Neural cell (in vitro differentiated cells): Measurements from ENCODE around the gene PTX4. TPM values are rescaled to one million over a fixed set of nuclear protein-coding genes. Genes with fewer than 3 reads are reported as not detected.

Experiments used
- H2AFZ ChIP-seq: fragments of 200-600, 300-800 bp; sonication (generic), shearing (Covaris generic); 2 replicates; pipeline ENCODE4 v1.6.0; 2014; ENCODE audit warnings: low read depth, mild to moderate bottlenecking, antibody characterized with exemption, low read length, moderate library complexity
- H3F3A ChIP-seq: fragments of 200-600 bp; shearing (Covaris generic); 2 replicates; pipeline ENCODE4 v1.6.1; 2016; ENCODE audit warnings: mild to moderate bottlenecking, moderate library complexity, mixed read lengths, antibody characterized with exemption, low read length; ENCODE audit not compliant: insufficient read depth, poor library complexity, severe bottlenecking
- H3K27ac ChIP-seq: fragments of 200-600, 300-800 bp; sonication (generic), shearing (Covaris generic); 2 replicates; pipeline ENCODE4 v1.5.1; 2014; ENCODE audit warnings: mild to moderate bottlenecking, low read length, moderate library complexity
- H3K27me3 ChIP-seq: fragments of 300-800, 200-600 bp; sonication (generic), shearing (Covaris generic); 2 replicates; pipeline ENCODE4 v1.6.0; 2014; ENCODE audit warnings: mild to moderate bottlenecking, low read depth, low read length, moderate library complexity; ENCODE audit not compliant: insufficient read depth
- H3K36me3 ChIP-seq: fragments of 300-800, 200-600 bp; sonication (generic), shearing (Covaris generic); 2 replicates; pipeline ENCODE4 v1.5.1; 2014; ENCODE audit warnings: mild to moderate bottlenecking, antibody characterized with exemption, low read length, moderate library complexity; ENCODE audit not compliant: insufficient read depth
- H3K4me2 ChIP-seq: fragments of 300-800, 200-600 bp; sonication (generic), shearing (Covaris generic); 2 replicates; pipeline ENCODE4 v1.6.0; 2014; ENCODE audit warnings: mild to moderate bottlenecking, low read length
- H3K4me3 ChIP-seq: fragments of 300-800, 200-600 bp; sonication (generic), shearing (Covaris generic); 2 replicates; pipeline ENCODE4 v1.5.1; 2014; ENCODE audit warnings: mild to moderate bottlenecking, low read length, moderate library complexity
- H3K79me2 ChIP-seq: fragments of 200-600 bp; shearing (Covaris generic); replicated peaks from 2 replicates; pipeline ENCODE4 v1.6.0; 2014; ENCODE audit warnings: mild to moderate bottlenecking, low read length, moderate library complexity; ENCODE audit not compliant: insufficient read depth
- H3K9ac ChIP-seq: fragments of 300-800, 200-600 bp; sonication (generic), shearing (Covaris generic); 2 replicates; pipeline ENCODE4 v1.6.1; 2016; ENCODE audit warnings: mild to moderate bottlenecking, low read length, mixed read lengths
- H3K9me2 ChIP-seq: fragments of 200-600 bp; shearing (Covaris generic); 2 replicates; pipeline ENCODE4 v1.6.1; 2016; ENCODE audit warnings: mild to moderate bottlenecking, low read length, mixed read lengths; ENCODE audit not compliant: insufficient read depth
- H3K9me3 ChIP-seq: fragments of 200-600, 300-800 bp; sonication (generic), shearing (Covaris generic); 2 replicates; pipeline ENCODE4 v1.6.1; 2016; ENCODE audit warnings: mild to moderate bottlenecking, mixed run types, low read length, moderate library complexity, mixed read lengths
- H4K20me1 ChIP-seq: fragments of 200-600 bp; shearing (Covaris generic); 2 replicates; pipeline ENCODE4 v1.6.1; 2016; ENCODE audit warnings: mild to moderate bottlenecking, mixed run types; ENCODE audit not compliant: insufficient read depth
- CTCF ChIP-seq: fragments of 450-650 bp; IDR thresholded peaks from 2 replicates; pipeline ENCODE4 v1.5.1; 2014; ENCODE audit warnings: antibody characterized with exemption, mild to moderate bottlenecking, moderate library complexity; ENCODE audit not compliant: poor library complexity, severe bottlenecking
- EP300 ChIP-seq: fragments of 450-650 bp; conservative IDR thresholded peaks from 2 replicates; pipeline ENCODE4 v1.6.1; 2014; ENCODE audit warnings: antibody characterized with exemption, mild to moderate bottlenecking, moderate library complexity; ENCODE audit not compliant: poor library complexity, severe bottlenecking
- EZH2 ChIP-seq: fragments of 200-600, 300-800 bp; shearing (Covaris generic), sonication (generic); IDR thresholded peaks from 2 replicates; pipeline ENCODE4 v1.6.1; 2014; ENCODE audit warnings: antibody characterized with exemption, low read length, borderline replicate concordance, mild to moderate bottlenecking; ENCODE audit not compliant: insufficient read depth, poor library complexity, severe bottlenecking
- MXI1 ChIP-seq: fragments of 450-650 bp; conservative IDR thresholded peaks from 2 replicates; pipeline ENCODE4 v1.6.1; 2014; ENCODE audit warnings: antibody characterized with exemption, mild to moderate bottlenecking; ENCODE audit not compliant: poor library complexity, severe bottlenecking
- POLR2AphosphoS5 ChIP-seq: IDR thresholded peaks from 2 replicates; pipeline ENCODE4 v1.6.1; 2012
- RAD21 ChIP-seq: fragments of 450-650 bp; conservative IDR thresholded peaks from 2 replicates; pipeline ENCODE4 v1.6.1; 2014; ENCODE audit warnings: antibody characterized with exemption, mild to moderate bottlenecking, moderate library complexity
- SMC3 ChIP-seq: fragments of 450-650 bp; conservative IDR thresholded peaks from 2 replicates; pipeline ENCODE4 v1.6.1; 2014; ENCODE audit warnings: antibody characterized with exemption, mild to moderate bottlenecking, moderate library complexity; ENCODE audit not compliant: poor library complexity
- TAF1 ChIP-seq: IDR thresholded peaks from 2 replicates; pipeline ENCODE4 v1.6.1; 2012; ENCODE audit warnings: low read depth
- polyA plus RNA-seq: library from polyadenylated mRNA; depleted of rRNA; stranded (reverse); fragments of >200 nt; gene quantifications from 2 replicates; pipeline ENCODE4 v1.2.3, GENCODE V29; 2014
- TF ChIP-seq, protein P1 (sequence below): IDR thresholded peaks from 2 replicates; pipeline ENCODE4 v1.6.1; 2012; ENCODE audit warnings: borderline replicate concordance

Gene PTX4
- polyA plus RNA-seq, 1 donor from 2014 or later, result not detected

DNA sequence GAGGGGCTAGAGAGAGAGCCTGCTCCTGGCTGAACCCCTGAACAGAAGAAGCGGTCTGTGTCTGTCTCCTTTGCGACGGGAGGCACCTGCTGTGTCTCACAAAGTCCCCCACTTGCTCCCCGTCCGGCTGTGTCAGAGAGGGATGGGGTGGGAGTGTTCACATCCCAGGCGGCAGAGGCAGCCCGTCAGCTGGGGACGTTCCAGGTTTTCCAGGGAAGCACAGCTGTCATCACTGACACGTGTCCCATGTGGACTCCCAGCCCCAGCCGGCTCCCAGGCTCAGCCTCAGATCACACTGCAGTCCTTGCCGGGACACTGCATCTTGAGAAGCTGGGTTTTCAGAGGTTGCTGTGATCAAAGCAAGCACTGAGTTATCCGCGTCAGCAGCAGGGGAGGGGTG, 6.0 kb upstream of the PTX4 start:
- Histone ChIP-seq H3K9me3 (no peaks in the 10 kb centered on the region), H3K27ac (no peak overlapping the region), H3K9me2 (no peaks in the 10 kb centered on the region), H3K4me3 (peak overlapping the region; percentile 92), H2AFZ (no peak overlapping the region), H3F3A (no peaks in the 10 kb centered on the region), H4K20me1 (no peaks in the 10 kb centered on the region), H3K4me2 (no peak overlapping the region), H3K27me3 (no peaks in the 10 kb centered on the region), H3K9ac (no peak overlapping the region), H3K36me3 (no peaks in the 10 kb centered on the region), H3K79me2 (no peaks in the 10 kb centered on the region)
- TF ChIP-seq TAF1 (no peak), EP300 (no peak), POLR2AphosphoS5 (no peak), SMC3 (no peak), CTCF (no peak), RAD21 (no peak), EZH2 (no peak), MXI1 (no peak)
- TF ChIP-seq, protein P1, sequence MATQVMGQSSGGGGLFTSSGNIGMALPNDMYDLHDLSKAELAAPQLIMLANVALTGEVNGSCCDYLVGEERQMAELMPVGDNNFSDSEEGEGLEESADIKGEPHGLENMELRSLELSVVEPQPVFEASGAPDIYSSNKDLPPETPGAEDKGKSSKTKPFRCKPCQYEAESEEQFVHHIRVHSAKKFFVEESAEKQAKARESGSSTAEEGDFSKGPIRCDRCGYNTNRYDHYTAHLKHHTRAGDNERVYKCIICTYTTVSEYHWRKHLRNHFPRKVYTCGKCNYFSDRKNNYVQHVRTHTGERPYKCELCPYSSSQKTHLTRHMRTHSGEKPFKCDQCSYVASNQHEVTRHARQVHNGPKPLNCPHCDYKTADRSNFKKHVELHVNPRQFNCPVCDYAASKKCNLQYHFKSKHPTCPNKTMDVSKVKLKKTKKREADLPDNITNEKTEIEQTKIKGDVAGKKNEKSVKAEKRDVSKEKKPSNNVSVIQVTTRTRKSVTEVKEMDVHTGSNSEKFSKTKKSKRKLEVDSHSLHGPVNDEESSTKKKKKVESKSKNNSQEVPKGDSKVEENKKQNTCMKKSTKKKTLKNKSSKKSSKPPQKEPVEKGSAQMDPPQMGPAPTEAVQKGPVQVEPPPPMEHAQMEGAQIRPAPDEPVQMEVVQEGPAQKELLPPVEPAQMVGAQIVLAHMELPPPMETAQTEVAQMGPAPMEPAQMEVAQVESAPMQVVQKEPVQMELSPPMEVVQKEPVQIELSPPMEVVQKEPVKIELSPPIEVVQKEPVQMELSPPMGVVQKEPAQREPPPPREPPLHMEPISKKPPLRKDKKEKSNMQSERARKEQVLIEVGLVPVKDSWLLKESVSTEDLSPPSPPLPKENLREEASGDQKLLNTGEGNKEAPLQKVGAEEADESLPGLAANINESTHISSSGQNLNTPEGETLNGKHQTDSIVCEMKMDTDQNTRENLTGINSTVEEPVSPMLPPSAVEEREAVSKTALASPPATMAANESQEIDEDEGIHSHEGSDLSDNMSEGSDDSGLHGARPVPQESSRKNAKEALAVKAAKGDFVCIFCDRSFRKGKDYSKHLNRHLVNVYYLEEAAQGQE, result no peak

- no peaks in the 10 kb centered on the region for H3K9me3 ChIP-seq
- H3K9ac ChIP-seq, result peak overlapping the region; percentile 85
- peak overlapping the region; percentile 92 for H3K4me3 ChIP-seq
- no peaks in the 10 kb centered on the region for H3K27me3 ChIP-seq
- TF ChIP-seq SMC3 (no peak), RAD21 (no peak), EP300 (no peak), POLR2AphosphoS5 (no peak), MXI1 (no peak)
- H3K9me2 ChIP-seq, result no peaks in the 10 kb centered on the region
- H3K27ac ChIP-seq, result no peak overlapping the region
- H3K36me3 ChIP-seq, result no peaks in the 10 kb centered on the region
- no peaks in the 10 kb centered on the region for H4K20me1 ChIP-seq
- H3K4me2 ChIP-seq, result peak overlapping the region; percentile 55
- no peaks in the 10 kb centered on the region for H3F3A ChIP-seq
- H3K79me2 ChIP-seq, result no peaks in the 10 kb centered on the region
- H2AFZ ChIP-seq, result no peak overlapping the region
Measured at GRCh38 chr16:1494129-1494640, 5.4 kb upstream of the PTX4 start.
